H9 (cell line): ENCODE measurements around the gene CXCL5. TPM values are rescaled to one million over a fixed set of nuclear protein-coding genes. Genes with fewer than 3 reads are reported as not detected.

Source experiments
- DNase-seq: peaks from one replicate; pipeline ENCODE4 v3.0.0-alpha.2; 2017
- H2AFZ ChIP-seq: one replicate; pipeline ENCODE4 v1.6.1; 2013; ENCODE audit warnings: mild to moderate bottlenecking, low read length, control low read depth, moderate library complexity
- H2AK5ac ChIP-seq: 2 replicates; pipeline ENCODE4 v1.6.1; 2013; ENCODE audit warnings: low read length, control low read depth, mixed read lengths; ENCODE audit not compliant: insufficient read length
- H2BK120ac ChIP-seq: one replicate; pipeline ENCODE4 v1.6.1; 2013; ENCODE audit warnings: low read depth, mild to moderate bottlenecking, low read length, control low read depth, inconsistent platforms; ENCODE audit not compliant: poor library complexity, severe bottlenecking
- H2BK12ac ChIP-seq: 2 replicates; pipeline ENCODE4 v1.6.1; 2013; ENCODE audit warnings: low read length, control low read depth, mixed read lengths, low read depth; ENCODE audit not compliant: insufficient read length
- H2BK15ac ChIP-seq: 2 replicates; pipeline ENCODE4 v1.6.1; 2013; ENCODE audit warnings: low read depth, low read length, control low read depth
- H2BK20ac ChIP-seq: one replicate; pipeline ENCODE4 v1.6.1; 2013; ENCODE audit warnings: low read depth, mild to moderate bottlenecking, low read length, control low read depth, inconsistent platforms; ENCODE audit not compliant: poor library complexity, severe bottlenecking
- H2BK5ac ChIP-seq: 2 replicates; pipeline ENCODE4 v1.6.1; 2013; ENCODE audit warnings: low read length, control low read depth, mixed read lengths; ENCODE audit not compliant: insufficient read length
- H3K14ac ChIP-seq: 2 replicates; pipeline ENCODE4 v1.6.1; 2013; ENCODE audit warnings: low read length, control low read depth; ENCODE audit not compliant: insufficient read depth
- H3K18ac ChIP-seq: 2 replicates; pipeline ENCODE4 v1.6.1; 2013; ENCODE audit warnings: low read depth, mild to moderate bottlenecking, mixed read lengths, low read length, control low read depth; ENCODE audit not compliant: insufficient read length
- H3K23ac ChIP-seq: 2 replicates; pipeline ENCODE4 v1.6.1; 2013; ENCODE audit warnings: low read length, control low read depth, mixed read lengths, low read depth; ENCODE audit not compliant: insufficient read length
- H3K23me2 ChIP-seq: 2 replicates; pipeline ENCODE4 v1.6.1; 2013; ENCODE audit warnings: low read depth, mild to moderate bottlenecking, mixed read lengths, low read length, control low read depth; ENCODE audit not compliant: insufficient read length, poor library complexity, severe bottlenecking
- H3K27ac ChIP-seq: 2 replicates; pipeline ENCODE4 v1.5.1; 2013; ENCODE audit warnings: low read length, control low read depth, mixed read lengths, low read depth; ENCODE audit not compliant: insufficient read length
- H3K27me3 ChIP-seq: 2 replicates; pipeline ENCODE4 v1.6.1; 2013; ENCODE audit warnings: low read length, control low read depth, inconsistent platforms; ENCODE audit not compliant: insufficient read depth
- H3K4ac ChIP-seq: 2 replicates; pipeline ENCODE4 v1.6.1; 2013; ENCODE audit warnings: low read depth, mild to moderate bottlenecking, control low read depth, inconsistent platforms, low read length, moderate library complexity
- H3K4me1 ChIP-seq: 2 replicates; pipeline ENCODE4 v1.6.1; 2013; ENCODE audit warnings: low read length, control low read depth, inconsistent platforms; ENCODE audit not compliant: insufficient read depth
- H3K4me2 ChIP-seq: 2 replicates; pipeline ENCODE4 v1.6.1; 2013; ENCODE audit warnings: low read length, control low read depth, mixed read lengths; ENCODE audit not compliant: insufficient read length, insufficient read depth
- H3K56ac ChIP-seq: 2 replicates; pipeline ENCODE4 v1.6.1; 2013; ENCODE audit warnings: low read depth, mild to moderate bottlenecking, mixed read lengths, low read length, control low read depth; ENCODE audit not compliant: insufficient read length
- H3K79me1 ChIP-seq: 2 replicates; pipeline ENCODE4 v1.6.1; 2013; ENCODE audit warnings: low read depth, mild to moderate bottlenecking, moderate library complexity, low read length, control low read depth, inconsistent platforms; ENCODE audit not compliant: insufficient read depth, poor library complexity, severe bottlenecking
- H3K79me2 ChIP-seq: 2 replicates; pipeline ENCODE4 v1.6.1; 2013; ENCODE audit warnings: low read length, control low read depth, inconsistent platforms; ENCODE audit not compliant: insufficient read depth
- H3K9ac ChIP-seq: 2 replicates; pipeline ENCODE4 v1.6.1; 2013; ENCODE audit warnings: low read length, control low read depth, mixed read lengths; ENCODE audit not compliant: insufficient read length; ENCODE audit errors: extremely low read depth
- H3K9me3 ChIP-seq: one replicate; pipeline ENCODE4 v1.6.1; 2013; ENCODE audit warnings: low read depth, low read length, inconsistent platforms; ENCODE audit not compliant: control insufficient read depth
- H3T11ph ChIP-seq: one replicate; pipeline ENCODE4 v1.6.1; 2013; ENCODE audit warnings: mild to moderate bottlenecking, low read length, control low read depth, inconsistent platforms
- H4K20me1 ChIP-seq: one replicate; pipeline ENCODE4 v1.6.1; 2013; ENCODE audit not compliant: control insufficient read depth, insufficient read length, insufficient read depth
- H4K5ac ChIP-seq: 2 replicates; pipeline ENCODE4 v1.6.1; 2013; ENCODE audit warnings: low read depth, mild to moderate bottlenecking, mixed read lengths, low read length, control low read depth; ENCODE audit not compliant: insufficient read length
- H4K8ac ChIP-seq: replicated peaks from 2 replicates; pipeline ENCODE4 v1.6.1; 2013; ENCODE audit warnings: low read length, control low read depth, mixed read lengths, low read depth; ENCODE audit not compliant: insufficient read length
- H4K91ac ChIP-seq: 2 replicates; pipeline ENCODE4 v1.6.1; 2013; ENCODE audit warnings: low read depth, mild to moderate bottlenecking, moderate library complexity, mixed read lengths, low read length, control low read depth; ENCODE audit not compliant: insufficient read length
- H3K27ac Mint-ChIP-seq, 3 experiments: 2 replicates in 2 of 3; 3 replicates in 1 of 3; pipeline ENCODE4 v1.8.0; 2020 to 2021; ENCODE audit warnings: mixed read lengths in 3 of 3, mild to moderate bottlenecking in 1 of 3, moderate library complexity in 1 of 3
- H3K27me3 Mint-ChIP-seq: 2 replicates; pipeline ENCODE4 v1.8.0; 2021; ENCODE audit warnings: low read depth, mild to moderate bottlenecking, moderate library complexity, mixed read lengths
- H3K36me3 Mint-ChIP-seq, 3 experiments: 2 replicates in 2 of 3; 3 replicates in 1 of 3; pipeline ENCODE4 v1.8.0; 2020 to 2021; ENCODE audit warnings: low read depth in 3 of 3, mixed read lengths in 3 of 3; ENCODE audit not compliant: insufficient read depth in 1 of 3
- H3K4me1 Mint-ChIP-seq, 2 experiments: 2 replicates each; pipeline ENCODE4 v1.8.0; 2020; ENCODE audit warnings: mixed read lengths in 2 of 2
- H3K4me3 Mint-ChIP-seq, 2 experiments: 2 replicates in 1 of 2; 3 replicates in 1 of 2; pipeline ENCODE4 v1.8.0; 2020 to 2021; ENCODE audit warnings: mild to moderate bottlenecking in 2 of 2, mixed read lengths in 2 of 2, moderate library complexity in 1 of 2
- H3K9me3 Mint-ChIP-seq, 2 experiments: 2 replicates in 1 of 2; 3 replicates in 1 of 2; pipeline ENCODE4 v1.8.0; 2020; ENCODE audit warnings: mild to moderate bottlenecking in 2 of 2, mixed read lengths in 2 of 2, moderate library complexity in 1 of 2
- total RNA-seq: library from RNA; stranded (reverse); gene quantifications from 2 replicates; pipeline ENCODE4 v1.2.1, GENCODE V29; 2021
- TF ChIP-seq, protein P1 (sequence below): fragments of 200-600 bp; sonication (generic); conservative IDR thresholded peaks from 3 replicates; pipeline ENCODE4 v1.8.0; 2021; ENCODE audit warnings: antibody characterized with exemption, mild to moderate bottlenecking

The CXCL5 gene
- total RNA-seq, 1 experiment from 2014 or later: 9.2 TPM

DNA sequence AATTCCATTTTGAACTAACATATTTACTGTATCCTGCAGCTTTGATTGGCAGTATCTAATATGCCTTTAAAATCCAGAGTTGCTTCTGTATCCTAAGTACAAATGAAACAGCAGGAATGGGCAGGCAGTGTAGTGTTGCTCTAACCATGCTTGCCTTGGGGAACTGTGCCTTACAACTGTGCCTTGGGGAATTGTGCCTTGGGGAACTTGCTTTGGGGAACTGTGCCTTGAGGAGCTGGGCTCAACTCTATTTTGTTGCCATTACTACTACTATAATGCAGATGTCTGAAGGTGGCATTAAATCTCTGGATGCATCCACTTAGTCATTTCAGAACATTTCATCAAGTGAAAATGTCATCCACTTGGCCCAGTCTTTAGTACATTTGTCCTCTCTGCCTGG, 33.1 kb upstream of the CXCL5 start:
- H2BK5ac ChIP-seq: no peak overlapping the region
- H3K27me3 ChIP-seq: no peaks in the 10 kb centered on the region
- no peak overlapping the region for H2BK20ac ChIP-seq
- no peak overlapping the region for H2BK15ac ChIP-seq
- H4K91ac ChIP-seq: no peak overlapping the region
- H3K23me2 ChIP-seq: no peaks in the 10 kb centered on the region
- no peak overlapping the region for H3K23ac ChIP-seq
- no peak overlapping the region for H3K14ac ChIP-seq
- TF ChIP-seq, protein P1, sequence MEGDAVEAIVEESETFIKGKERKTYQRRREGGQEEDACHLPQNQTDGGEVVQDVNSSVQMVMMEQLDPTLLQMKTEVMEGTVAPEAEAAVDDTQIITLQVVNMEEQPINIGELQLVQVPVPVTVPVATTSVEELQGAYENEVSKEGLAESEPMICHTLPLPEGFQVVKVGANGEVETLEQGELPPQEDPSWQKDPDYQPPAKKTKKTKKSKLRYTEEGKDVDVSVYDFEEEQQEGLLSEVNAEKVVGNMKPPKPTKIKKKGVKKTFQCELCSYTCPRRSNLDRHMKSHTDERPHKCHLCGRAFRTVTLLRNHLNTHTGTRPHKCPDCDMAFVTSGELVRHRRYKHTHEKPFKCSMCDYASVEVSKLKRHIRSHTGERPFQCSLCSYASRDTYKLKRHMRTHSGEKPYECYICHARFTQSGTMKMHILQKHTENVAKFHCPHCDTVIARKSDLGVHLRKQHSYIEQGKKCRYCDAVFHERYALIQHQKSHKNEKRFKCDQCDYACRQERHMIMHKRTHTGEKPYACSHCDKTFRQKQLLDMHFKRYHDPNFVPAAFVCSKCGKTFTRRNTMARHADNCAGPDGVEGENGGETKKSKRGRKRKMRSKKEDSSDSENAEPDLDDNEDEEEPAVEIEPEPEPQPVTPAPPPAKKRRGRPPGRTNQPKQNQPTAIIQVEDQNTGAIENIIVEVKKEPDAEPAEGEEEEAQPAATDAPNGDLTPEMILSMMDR: no peak
- no peak overlapping the region for H2BK12ac ChIP-seq
- no peaks in the 10 kb centered on the region for H3K27me3 Mint-ChIP-seq
- no peaks in the 10 kb centered on the region for H3K79me1 ChIP-seq
- no peak overlapping the region for H4K5ac ChIP-seq
- H3K9me3 ChIP-seq: no peaks in the 10 kb centered on the region
- no peak for DNase-seq
- no peak overlapping the region for H2AK5ac ChIP-seq
- no peak overlapping the region for H3K4me3 Mint-ChIP-seq
- H3K9ac ChIP-seq: no peak overlapping the region
- no peak overlapping the region for H3T11ph ChIP-seq
- H3K27ac ChIP-seq: no peak overlapping the region
- H3K4me1 Mint-ChIP-seq: peaks cover 5% of the 10 kb centered on the region in 2 experiments; a peak in 3 of 4 replicates
- no peak overlapping the region for H3K4ac ChIP-seq
- H3K4me2 ChIP-seq: no peak overlapping the region
- H3K27ac Mint-ChIP-seq: no peak overlapping the region; a peak in 1 of 7 replicates
- H3K79me2 ChIP-seq: no peaks in the 10 kb centered on the region
- H3K4me1 ChIP-seq: no peaks in the 10 kb centered on the region
- no peak overlapping the region for H4K8ac ChIP-seq
- no peaks in the 10 kb centered on the region for H3K9me3 Mint-ChIP-seq
- no peak overlapping the region for H2AFZ ChIP-seq
- no peaks in the 10 kb centered on the region for H4K20me1 ChIP-seq
- no peaks in the 10 kb centered on the region for H3K36me3 Mint-ChIP-seq
- H3K18ac ChIP-seq: no peak overlapping the region
- H2BK120ac ChIP-seq: no peak overlapping the region
- H3K56ac ChIP-seq: no peak overlapping the region
